Astrocyte (in vitro differentiated cells and primary cell): ENCODE data around the gene IRF4.

Source experiments
- CTCF ChIP-seq: IDR thresholded peaks from 2 replicates; pipeline ENCODE4 v1.5.1; 2011; ENCODE audit warnings: low read depth, mild to moderate bottlenecking, inconsistent platforms, low read length, moderate library complexity; ENCODE audit not compliant: insufficient read depth
- EZH2 ChIP-seq: IDR thresholded peaks from 2 replicates; pipeline ENCODE4 v1.6.1; 2012; ENCODE audit warnings: mild to moderate bottlenecking, low read length, inconsistent platforms; ENCODE audit not compliant: insufficient read depth

- TF ChIP-seq CTCF: no peak
- TF ChIP-seq EZH2: no peak
Measured at GRCh38 chr6:383856-384255, 7.7 kb upstream of the IRF4 start.
